H1 (cell line): Measurements from ENCODE around the gene KCTD15. TPM values are rescaled to one million over a fixed set of nuclear protein-coding genes. Genes with fewer than 3 reads are reported as not detected.

Source experiments
- ATF3 ChIP-seq: IDR thresholded peaks from 2 replicates; pipeline ENCODE4 v1.6.1; 2011; ENCODE audit warnings: low read depth, mild to moderate bottlenecking, low read length; ENCODE audit not compliant: insufficient read depth
- FOSL1 ChIP-seq: IDR thresholded peaks from 2 replicates; pipeline ENCODE4 v1.6.1; 2011; ENCODE audit warnings: mild to moderate bottlenecking, low read depth, low read length, moderate library complexity; ENCODE audit not compliant: insufficient read depth
- HDAC2 ChIP-seq, 2 experiments: fragments of 300-600 bp in 1 of 2; sonication (generic) in 1 of 2; IDR thresholded peaks; 2 replicates each; pipeline ENCODE4 v1.6.1; 2011 to 2012; ENCODE audit warnings: low read depth in 2 of 2, low read length in 2 of 2, mild to moderate bottlenecking in 2 of 2, moderate library complexity in 2 of 2, borderline replicate concordance in 1 of 2, inconsistent platforms in 1 of 2
- PHF8 ChIP-seq: fragments of 200-600 bp; sonication (generic); conservative IDR thresholded peaks from 2 replicates; pipeline ENCODE4 v1.7.1; 2012; ENCODE audit warnings: low read depth, mild to moderate bottlenecking, inconsistent platforms, low read length, moderate library complexity
- POU5F1 ChIP-seq: IDR thresholded peaks from 2 replicates; pipeline ENCODE4 v1.6.1; 2011; ENCODE audit warnings: low read depth, mild to moderate bottlenecking, low read length, moderate library complexity
- RNF2 ChIP-seq: fragments of 200-900, 300-1000 bp; sonication (generic); IDR thresholded peaks from 2 replicates; pipeline ENCODE4 v1.7.1; 2016; ENCODE audit warnings: borderline replicate concordance, low read depth, mild to moderate bottlenecking, antibody characterized with exemption, low read length; ENCODE audit not compliant: poor library complexity, severe bottlenecking; ENCODE audit errors: missing control alignments
- SIX5 ChIP-seq: IDR thresholded peaks from 2 replicates; pipeline ENCODE4 v1.6.1; 2011; ENCODE audit warnings: mild to moderate bottlenecking, low read depth, low read length
- polyA plus RNA-seq, 7 experiments: library from polyadenylated mRNA; depleted of rRNA in 3 of 7; stranded (reverse) in 5 of 7; unstranded in 2 of 7; fragments of >200 nt in 5 of 7; fragments of 200-250 nt in 2 of 7; gene quantifications; 1 replicate in 5 of 7; 2 replicates in 1 of 7; 4 replicates in 1 of 7; pipeline versions ENCODE4 v1.2.1 to v1.2.3, GENCODE V29; 2011 to 2013; ENCODE audit warnings: missing spikeins in 2 of 7, mixed read lengths in 2 of 7
- total RNA-seq: library from RNA; stranded (reverse); fragmentation: NEBNext Ultra II Directional; extraction: Animal tissue kit (Norgen Biotek cat#: 25700); gene quantifications from 2 replicates; pipeline ENCODE4 v1.2.1, GENCODE V29; 2021
- TF ChIP-seq, protein P1 (sequence below): fragments of 300-600 bp; sonication (generic); IDR thresholded peaks from 2 replicates; pipeline ENCODE4 v1.7.1; 2012; ENCODE audit warnings: low read length, moderate library complexity, mild to moderate bottlenecking, inconsistent platforms; ENCODE audit not compliant: insufficient replicate concordance

KCTD15 gene
- total and polyA plus RNA-seq, 2 of the 8 experiments (the other 6 are each of a cell fraction or from before 2014, with no cell fraction given) = 25.1 to 27.0 TPM

- TF ChIP-seq, protein P1, sequence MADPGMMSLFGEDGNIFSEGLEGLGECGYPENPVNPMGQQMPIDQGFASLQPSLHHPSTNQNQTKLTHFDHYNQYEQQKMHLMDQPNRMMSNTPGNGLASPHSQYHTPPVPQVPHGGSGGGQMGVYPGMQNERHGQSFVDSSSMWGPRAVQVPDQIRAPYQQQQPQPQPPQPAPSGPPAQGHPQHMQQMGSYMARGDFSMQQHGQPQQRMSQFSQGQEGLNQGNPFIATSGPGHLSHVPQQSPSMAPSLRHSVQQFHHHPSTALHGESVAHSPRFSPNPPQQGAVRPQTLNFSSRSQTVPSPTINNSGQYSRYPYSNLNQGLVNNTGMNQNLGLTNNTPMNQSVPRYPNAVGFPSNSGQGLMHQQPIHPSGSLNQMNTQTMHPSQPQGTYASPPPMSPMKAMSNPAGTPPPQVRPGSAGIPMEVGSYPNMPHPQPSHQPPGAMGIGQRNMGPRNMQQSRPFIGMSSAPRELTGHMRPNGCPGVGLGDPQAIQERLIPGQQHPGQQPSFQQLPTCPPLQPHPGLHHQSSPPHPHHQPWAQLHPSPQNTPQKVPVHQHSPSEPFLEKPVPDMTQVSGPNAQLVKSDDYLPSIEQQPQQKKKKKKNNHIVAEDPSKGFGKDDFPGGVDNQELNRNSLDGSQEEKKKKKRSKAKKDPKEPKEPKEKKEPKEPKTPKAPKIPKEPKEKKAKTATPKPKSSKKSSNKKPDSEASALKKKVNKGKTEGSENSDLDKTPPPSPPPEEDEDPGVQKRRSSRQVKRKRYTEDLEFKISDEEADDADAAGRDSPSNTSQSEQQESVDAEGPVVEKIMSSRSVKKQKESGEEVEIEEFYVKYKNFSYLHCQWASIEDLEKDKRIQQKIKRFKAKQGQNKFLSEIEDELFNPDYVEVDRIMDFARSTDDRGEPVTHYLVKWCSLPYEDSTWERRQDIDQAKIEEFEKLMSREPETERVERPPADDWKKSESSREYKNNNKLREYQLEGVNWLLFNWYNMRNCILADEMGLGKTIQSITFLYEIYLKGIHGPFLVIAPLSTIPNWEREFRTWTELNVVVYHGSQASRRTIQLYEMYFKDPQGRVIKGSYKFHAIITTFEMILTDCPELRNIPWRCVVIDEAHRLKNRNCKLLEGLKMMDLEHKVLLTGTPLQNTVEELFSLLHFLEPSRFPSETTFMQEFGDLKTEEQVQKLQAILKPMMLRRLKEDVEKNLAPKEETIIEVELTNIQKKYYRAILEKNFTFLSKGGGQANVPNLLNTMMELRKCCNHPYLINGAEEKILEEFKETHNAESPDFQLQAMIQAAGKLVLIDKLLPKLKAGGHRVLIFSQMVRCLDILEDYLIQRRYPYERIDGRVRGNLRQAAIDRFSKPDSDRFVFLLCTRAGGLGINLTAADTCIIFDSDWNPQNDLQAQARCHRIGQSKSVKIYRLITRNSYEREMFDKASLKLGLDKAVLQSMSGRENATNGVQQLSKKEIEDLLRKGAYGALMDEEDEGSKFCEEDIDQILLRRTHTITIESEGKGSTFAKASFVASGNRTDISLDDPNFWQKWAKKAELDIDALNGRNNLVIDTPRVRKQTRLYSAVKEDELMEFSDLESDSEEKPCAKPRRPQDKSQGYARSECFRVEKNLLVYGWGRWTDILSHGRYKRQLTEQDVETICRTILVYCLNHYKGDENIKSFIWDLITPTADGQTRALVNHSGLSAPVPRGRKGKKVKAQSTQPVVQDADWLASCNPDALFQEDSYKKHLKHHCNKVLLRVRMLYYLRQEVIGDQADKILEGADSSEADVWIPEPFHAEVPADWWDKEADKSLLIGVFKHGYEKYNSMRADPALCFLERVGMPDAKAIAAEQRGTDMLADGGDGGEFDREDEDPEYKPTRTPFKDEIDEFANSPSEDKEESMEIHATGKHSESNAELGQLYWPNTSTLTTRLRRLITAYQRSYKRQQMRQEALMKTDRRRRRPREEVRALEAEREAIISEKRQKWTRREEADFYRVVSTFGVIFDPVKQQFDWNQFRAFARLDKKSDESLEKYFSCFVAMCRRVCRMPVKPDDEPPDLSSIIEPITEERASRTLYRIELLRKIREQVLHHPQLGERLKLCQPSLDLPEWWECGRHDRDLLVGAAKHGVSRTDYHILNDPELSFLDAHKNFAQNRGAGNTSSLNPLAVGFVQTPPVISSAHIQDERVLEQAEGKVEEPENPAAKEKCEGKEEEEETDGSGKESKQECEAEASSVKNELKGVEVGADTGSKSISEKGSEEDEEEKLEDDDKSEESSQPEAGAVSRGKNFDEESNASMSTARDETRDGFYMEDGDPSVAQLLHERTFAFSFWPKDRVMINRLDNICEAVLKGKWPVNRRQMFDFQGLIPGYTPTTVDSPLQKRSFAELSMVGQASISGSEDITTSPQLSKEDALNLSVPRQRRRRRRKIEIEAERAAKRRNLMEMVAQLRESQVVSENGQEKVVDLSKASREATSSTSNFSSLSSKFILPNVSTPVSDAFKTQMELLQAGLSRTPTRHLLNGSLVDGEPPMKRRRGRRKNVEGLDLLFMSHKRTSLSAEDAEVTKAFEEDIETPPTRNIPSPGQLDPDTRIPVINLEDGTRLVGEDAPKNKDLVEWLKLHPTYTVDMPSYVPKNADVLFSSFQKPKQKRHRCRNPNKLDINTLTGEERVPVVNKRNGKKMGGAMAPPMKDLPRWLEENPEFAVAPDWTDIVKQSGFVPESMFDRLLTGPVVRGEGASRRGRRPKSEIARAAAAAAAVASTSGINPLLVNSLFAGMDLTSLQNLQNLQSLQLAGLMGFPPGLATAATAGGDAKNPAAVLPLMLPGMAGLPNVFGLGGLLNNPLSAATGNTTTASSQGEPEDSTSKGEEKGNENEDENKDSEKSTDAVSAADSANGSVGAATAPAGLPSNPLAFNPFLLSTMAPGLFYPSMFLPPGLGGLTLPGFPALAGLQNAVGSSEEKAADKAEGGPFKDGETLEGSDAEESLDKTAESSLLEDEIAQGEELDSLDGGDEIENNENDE = no peak
- TF ChIP-seq POU5F1 (no peak), FOSL1 (no peak), ATF3 (no peak), PHF8 (no peak), SIX5 (no peak), HDAC2 (IDR thresholded peaks at IDR 0.05; ENCODE audit: borderline replicate concordance in 1 of 2, low read depth in 2 of 2, low read length in 2 of 2) (no peak), RNF2 (no peak)
Observed at GRCh38 chr19:33773704-33774624, 22.7 kb upstream of the KCTD15 start (continued).
